ENCODE measurements around the gene TM4SF4. TPM values are rescaled to one million over a fixed set of nuclear protein-coding genes. Genes with fewer than 3 reads are reported as not detected.

Gene TM4SF4
- polyA plus RNA-seq, 1 donor from 2014 or later, result not detected

DNA sequence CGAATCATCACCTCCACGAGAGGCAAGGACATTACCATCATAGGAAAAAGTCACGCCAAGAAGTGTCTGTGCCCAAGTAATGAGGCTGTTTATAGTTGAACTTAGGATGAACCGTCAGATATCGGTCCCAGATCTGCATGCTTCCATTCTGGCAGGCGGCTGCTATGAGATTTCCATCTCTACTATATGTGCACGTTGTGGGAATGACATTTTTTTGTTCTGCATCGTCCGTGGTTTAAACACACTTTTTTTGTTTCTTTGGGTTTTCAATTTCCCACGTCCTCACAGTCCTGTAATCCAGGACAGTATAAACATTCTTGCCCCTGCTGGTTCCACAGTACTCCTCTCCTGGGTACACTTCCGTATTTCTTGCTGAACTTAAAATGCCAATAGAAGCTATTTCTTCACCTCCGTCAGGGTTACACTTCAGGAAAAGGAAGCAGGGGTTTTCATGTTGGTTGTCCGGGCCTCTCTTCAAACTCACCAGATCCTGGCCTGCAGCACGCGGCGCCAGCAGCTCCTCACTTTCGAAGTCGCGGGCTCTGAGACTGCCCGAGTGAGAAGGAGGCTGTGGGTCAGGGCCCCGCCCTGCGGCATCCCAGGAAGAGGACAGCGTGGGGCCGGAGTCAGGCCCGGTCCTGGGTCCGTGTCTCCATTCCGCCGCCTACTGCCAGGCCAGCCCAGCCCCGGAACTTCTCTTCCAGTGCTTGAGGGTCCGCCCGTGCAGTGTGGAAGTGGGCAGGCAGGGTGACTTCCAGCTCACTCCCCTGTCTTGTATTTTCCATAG lies 9.8 kb upstream of the TM4SF4 start:
- Histone ChIP-seq H3K79me2 (replicated peaks; ENCODE audit: insufficient read depth, low read length) (no peaks in the 10 kb centered on the region), H3K27ac (ENCODE audit: low read length) (no peak overlapping the region), H4K20me1 (ENCODE audit: insufficient read depth) (no peaks in the 10 kb centered on the region), H3F3A (ENCODE audit: insufficient read depth, low read length, poor library complexity, severe bottlenecking) (no peaks in the 10 kb centered on the region), H3K9me3 (ENCODE audit: low read length) (no peaks in the 10 kb centered on the region), H3K4me3 (ENCODE audit: low read length) (no peak overlapping the region), H3K36me3 (ENCODE audit: insufficient read depth, low read length) (no peaks in the 10 kb centered on the region), H3K27me3 (ENCODE audit: insufficient read depth, low read depth, low read length) (no peaks in the 10 kb centered on the region), H3K9ac (ENCODE audit: low read length) (no peak overlapping the region), H2AFZ (ENCODE audit: low read depth, low read length) (no peak overlapping the region), H3K4me2 (ENCODE audit: low read length) (no peak overlapping the region), H3K9me2 (ENCODE audit: insufficient read depth, low read length) (no peaks in the 10 kb centered on the region)
- TF ChIP-seq TAF1 (IDR thresholded peaks at IDR 0.05; ENCODE audit: low read depth), result no peak
- no peak for TF ChIP-seq SMC3 (conservative IDR thresholded peaks at IDR 0.05; ENCODE audit: poor library complexity)
- TF ChIP-seq EP300 (conservative IDR thresholded peaks at IDR 0.05; ENCODE audit: poor library complexity, severe bottlenecking), result no peak
- no peak for TF ChIP-seq POLR2AphosphoS5 (IDR thresholded peaks at IDR 0.05)
- TF ChIP-seq EZH2 (IDR thresholded peaks at IDR 0.05; ENCODE audit: borderline replicate concordance, insufficient read depth, low read length, poor library complexity, severe bottlenecking), result no peak
- no peak for TF ChIP-seq REST (IDR thresholded peaks at IDR 0.05; ENCODE audit: borderline replicate concordance)
- no peak for TF ChIP-seq MXI1 (conservative IDR thresholded peaks at IDR 0.05; ENCODE audit: poor library complexity, severe bottlenecking)
- TF ChIP-seq, protein P1, sequence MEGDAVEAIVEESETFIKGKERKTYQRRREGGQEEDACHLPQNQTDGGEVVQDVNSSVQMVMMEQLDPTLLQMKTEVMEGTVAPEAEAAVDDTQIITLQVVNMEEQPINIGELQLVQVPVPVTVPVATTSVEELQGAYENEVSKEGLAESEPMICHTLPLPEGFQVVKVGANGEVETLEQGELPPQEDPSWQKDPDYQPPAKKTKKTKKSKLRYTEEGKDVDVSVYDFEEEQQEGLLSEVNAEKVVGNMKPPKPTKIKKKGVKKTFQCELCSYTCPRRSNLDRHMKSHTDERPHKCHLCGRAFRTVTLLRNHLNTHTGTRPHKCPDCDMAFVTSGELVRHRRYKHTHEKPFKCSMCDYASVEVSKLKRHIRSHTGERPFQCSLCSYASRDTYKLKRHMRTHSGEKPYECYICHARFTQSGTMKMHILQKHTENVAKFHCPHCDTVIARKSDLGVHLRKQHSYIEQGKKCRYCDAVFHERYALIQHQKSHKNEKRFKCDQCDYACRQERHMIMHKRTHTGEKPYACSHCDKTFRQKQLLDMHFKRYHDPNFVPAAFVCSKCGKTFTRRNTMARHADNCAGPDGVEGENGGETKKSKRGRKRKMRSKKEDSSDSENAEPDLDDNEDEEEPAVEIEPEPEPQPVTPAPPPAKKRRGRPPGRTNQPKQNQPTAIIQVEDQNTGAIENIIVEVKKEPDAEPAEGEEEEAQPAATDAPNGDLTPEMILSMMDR (IDR thresholded peaks at IDR 0.05; ENCODE audit: poor library complexity, severe bottlenecking), result no peak
- TF ChIP-seq RAD21 (conservative IDR thresholded peaks at IDR 0.05), result no peak

DNA sequence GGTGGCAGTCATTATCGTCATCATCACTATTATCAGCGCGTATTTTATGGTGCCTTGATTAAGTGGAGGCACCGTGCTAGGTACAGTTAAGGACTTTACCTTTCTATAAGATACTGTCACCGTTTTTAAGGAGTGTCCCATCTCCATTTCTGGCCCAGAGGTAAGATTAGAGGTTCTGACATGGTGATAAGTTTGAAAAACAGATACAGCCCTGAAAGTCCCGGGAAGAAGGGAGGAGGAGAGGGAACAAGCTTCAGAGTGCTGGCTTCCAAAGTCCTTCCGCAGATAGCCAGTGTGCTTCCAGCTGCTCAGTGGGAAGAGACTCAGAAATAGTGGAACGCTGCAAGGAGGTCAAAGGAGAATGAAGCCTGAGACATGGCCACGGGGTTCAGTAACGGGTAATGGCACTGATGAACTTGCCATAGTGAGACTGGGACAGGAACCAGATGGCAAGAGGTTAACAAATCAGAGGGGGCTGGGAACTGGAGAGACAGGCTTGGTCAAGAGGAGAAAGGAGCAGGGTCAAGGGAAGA lies 9.1 kb upstream of the TM4SF4 start:
- TF ChIP-seq REST (IDR thresholded peaks at IDR 0.05; ENCODE audit: borderline replicate concordance) (no peak), POLR2AphosphoS5 (IDR thresholded peaks at IDR 0.05) (no peak), RAD21 (conservative IDR thresholded peaks at IDR 0.05) (no peak), EP300 (conservative IDR thresholded peaks at IDR 0.05; ENCODE audit: poor library complexity, severe bottlenecking) (no peak), TAF1 (IDR thresholded peaks at IDR 0.05; ENCODE audit: low read depth) (no peak), MXI1 (conservative IDR thresholded peaks at IDR 0.05; ENCODE audit: poor library complexity, severe bottlenecking) (no peak), EZH2 (IDR thresholded peaks at IDR 0.05; ENCODE audit: borderline replicate concordance, insufficient read depth, low read length, poor library complexity, severe bottlenecking) (no peak), SMC3 (conservative IDR thresholded peaks at IDR 0.05; ENCODE audit: poor library complexity) (no peak)
- TF ChIP-seq, protein P1 (IDR thresholded peaks at IDR 0.05; ENCODE audit: poor library complexity, severe bottlenecking), result no peak
- Histone ChIP-seq H3K27me3 (ENCODE audit: insufficient read depth, low read depth, low read length) (no peaks in the 10 kb centered on the region), H3K9me2 (ENCODE audit: insufficient read depth, low read length) (no peaks in the 10 kb centered on the region), H3F3A (ENCODE audit: insufficient read depth, low read length, poor library complexity, severe bottlenecking) (no peaks in the 10 kb centered on the region), H4K20me1 (ENCODE audit: insufficient read depth) (no peaks in the 10 kb centered on the region), H3K27ac (ENCODE audit: low read length) (no peak overlapping the region), H3K9me3 (ENCODE audit: low read length) (no peaks in the 10 kb centered on the region), H3K4me3 (ENCODE audit: low read length) (no peak overlapping the region), H3K9ac (ENCODE audit: low read length) (no peak overlapping the region), H3K4me2 (ENCODE audit: low read length) (no peak overlapping the region), H3K79me2 (replicated peaks; ENCODE audit: insufficient read depth, low read length) (no peaks in the 10 kb centered on the region), H2AFZ (ENCODE audit: low read depth, low read length) (no peak overlapping the region), H3K36me3 (ENCODE audit: insufficient read depth, low read length) (no peaks in the 10 kb centered on the region)

Data from neural cell (in vitro differentiated cells).